ENCODE results near the gene LRRC74B. TPM values are rescaled to one million over a fixed set of nuclear protein-coding genes. Genes with fewer than 3 reads are reported as not detected.

The LRRC74B gene
- total RNA-seq, 1 donor from 2014 or later = not detected

DNA sequence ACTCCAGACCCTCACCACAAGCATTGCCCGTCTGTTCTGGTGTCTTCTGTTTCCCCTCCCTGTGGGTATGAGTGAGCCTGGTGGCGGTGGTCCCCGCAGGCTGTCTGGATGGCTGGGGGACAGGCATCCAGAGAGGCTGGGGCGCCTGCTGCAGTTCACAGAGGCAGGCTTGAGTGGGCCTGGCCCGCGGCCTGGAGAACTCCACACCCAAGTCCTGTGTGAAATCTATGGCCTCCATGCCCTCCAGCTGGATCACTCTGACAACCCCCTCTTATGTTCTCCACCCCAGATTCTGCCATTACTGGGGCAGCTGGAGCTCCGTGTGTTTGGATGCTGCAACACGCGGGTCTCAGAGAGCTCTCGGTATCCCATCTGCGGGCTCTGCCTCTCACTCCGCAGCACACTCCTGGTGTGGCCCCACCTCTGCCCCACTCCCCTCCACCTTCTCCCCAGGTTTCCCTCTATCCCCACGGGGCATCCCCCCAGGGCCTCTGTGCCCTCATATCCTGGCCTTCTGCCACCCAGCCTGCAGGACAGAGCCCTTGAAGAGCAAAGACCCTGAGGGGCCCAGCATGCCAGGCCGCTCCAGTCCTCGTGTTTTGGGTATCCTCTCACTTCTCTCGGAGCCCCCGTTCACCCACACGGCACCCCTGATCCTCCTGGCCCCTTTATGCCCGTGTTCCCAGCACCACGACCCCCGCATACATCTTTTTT, 31.3 kb downstream of the LRRC74B start:
- TF ChIP-seq, protein P1, sequence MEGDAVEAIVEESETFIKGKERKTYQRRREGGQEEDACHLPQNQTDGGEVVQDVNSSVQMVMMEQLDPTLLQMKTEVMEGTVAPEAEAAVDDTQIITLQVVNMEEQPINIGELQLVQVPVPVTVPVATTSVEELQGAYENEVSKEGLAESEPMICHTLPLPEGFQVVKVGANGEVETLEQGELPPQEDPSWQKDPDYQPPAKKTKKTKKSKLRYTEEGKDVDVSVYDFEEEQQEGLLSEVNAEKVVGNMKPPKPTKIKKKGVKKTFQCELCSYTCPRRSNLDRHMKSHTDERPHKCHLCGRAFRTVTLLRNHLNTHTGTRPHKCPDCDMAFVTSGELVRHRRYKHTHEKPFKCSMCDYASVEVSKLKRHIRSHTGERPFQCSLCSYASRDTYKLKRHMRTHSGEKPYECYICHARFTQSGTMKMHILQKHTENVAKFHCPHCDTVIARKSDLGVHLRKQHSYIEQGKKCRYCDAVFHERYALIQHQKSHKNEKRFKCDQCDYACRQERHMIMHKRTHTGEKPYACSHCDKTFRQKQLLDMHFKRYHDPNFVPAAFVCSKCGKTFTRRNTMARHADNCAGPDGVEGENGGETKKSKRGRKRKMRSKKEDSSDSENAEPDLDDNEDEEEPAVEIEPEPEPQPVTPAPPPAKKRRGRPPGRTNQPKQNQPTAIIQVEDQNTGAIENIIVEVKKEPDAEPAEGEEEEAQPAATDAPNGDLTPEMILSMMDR (IDR thresholded peaks at IDR 0.05; ENCODE audit: insufficient read depth, low read length, severe bottlenecking) = no peak
- no peak for DNase-seq (ENCODE audit: low read depth)
- FAIRE-seq = no peak
- Histone ChIP-seq H3K4me3 (ENCODE audit: low read depth, low read length) (no peak overlapping the region), H3K27me3 (ENCODE audit: control insufficient read depth, insufficient read depth, low read length) (no peaks in the 10 kb centered on the region), H3K36me3 (ENCODE audit: control insufficient read depth, insufficient read depth, low read length) (no peaks in the 10 kb centered on the region)

- TF ChIP-seq, protein P1 (IDR thresholded peaks at IDR 0.05; ENCODE audit: insufficient read depth, low read length, severe bottlenecking) = no peak
- Histone ChIP-seq H3K27me3 (ENCODE audit: control insufficient read depth, insufficient read depth, low read length) (no peaks in the 10 kb centered on the region), H3K4me3 (ENCODE audit: low read depth, low read length) (no peak overlapping the region), H3K36me3 (ENCODE audit: control insufficient read depth, insufficient read depth, low read length) (no peaks in the 10 kb centered on the region)
- DNase-seq (ENCODE audit: low read depth) = no peak
- FAIRE-seq = no peak
Measured at GRCh38 chr22:21077884-21078508, 32.2 kb downstream of the LRRC74B start.

DNA sequence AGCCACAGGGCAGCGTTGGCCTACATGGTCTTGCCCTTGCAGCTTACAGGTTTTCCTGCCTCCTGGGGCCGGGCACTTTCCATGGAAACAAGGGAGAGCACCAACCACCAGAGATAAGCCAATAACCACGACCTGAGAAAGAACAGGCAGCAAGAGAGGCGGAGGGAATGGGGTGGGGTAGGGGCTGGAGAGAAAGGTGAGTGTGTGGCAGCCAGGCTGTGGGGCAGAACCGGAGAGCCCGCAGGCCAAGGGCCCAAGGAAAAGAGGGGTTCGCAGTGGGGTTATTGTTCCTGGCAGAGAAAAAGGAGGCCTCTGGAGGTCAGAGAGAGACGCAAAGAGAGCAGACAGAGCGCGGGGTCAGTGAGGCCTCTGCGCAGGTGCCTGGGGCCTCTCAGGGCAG, 33.2 kb downstream of the LRRC74B start:
- H3K4me3 ChIP-seq (ENCODE audit: low read depth, low read length) = no peak overlapping the region
- no peaks in the 10 kb centered on the region for H3K27me3 ChIP-seq (ENCODE audit: control insufficient read depth, insufficient read depth, low read length)
- no peak for DNase-seq (ENCODE audit: low read depth)
- no peaks in the 10 kb centered on the region for H3K36me3 ChIP-seq (ENCODE audit: control insufficient read depth, insufficient read depth, low read length)
- TF ChIP-seq, protein P1 (IDR thresholded peaks at IDR 0.05; ENCODE audit: insufficient read depth, low read length, severe bottlenecking) = no peak
- FAIRE-seq = no peak

DNA sequence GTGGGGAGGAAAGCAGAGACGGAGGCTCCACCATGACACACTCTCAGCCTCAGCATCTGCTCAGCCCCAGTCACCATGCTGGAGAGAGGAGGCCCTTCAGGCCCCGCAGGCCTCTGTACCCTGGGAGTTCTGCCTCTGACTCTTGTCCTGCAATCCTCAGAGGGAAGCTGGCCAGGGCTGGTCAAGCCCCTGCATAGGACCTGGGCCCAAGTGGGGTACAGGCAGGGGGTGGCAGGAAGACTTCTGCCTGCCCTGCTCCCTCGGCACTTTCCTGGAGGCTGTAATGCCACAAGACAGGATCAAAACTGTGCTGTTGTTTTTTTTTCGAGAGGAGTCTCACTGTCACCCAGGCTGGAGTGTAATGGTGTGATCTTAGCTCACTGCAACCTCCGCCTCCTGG, 33.7 kb downstream of the LRRC74B start:
- H3K4me3 ChIP-seq (ENCODE audit: low read depth, low read length) = no peak overlapping the region
- FAIRE-seq (no peak), DNase-seq (ENCODE audit: low read depth) (no peak)
- no peaks in the 10 kb centered on the region for H3K36me3 ChIP-seq (ENCODE audit: control insufficient read depth, insufficient read depth, low read length)
- no peaks in the 10 kb centered on the region for H3K27me3 ChIP-seq (ENCODE audit: control insufficient read depth, insufficient read depth, low read length)
- TF ChIP-seq, protein P1 (IDR thresholded peaks at IDR 0.05; ENCODE audit: insufficient read depth, low read length, severe bottlenecking) = no peak

GRCh38 chr22:21080435-21081137, 34.8 kb downstream of the LRRC74B start:
- TF ChIP-seq, protein P1 (IDR thresholded peaks at IDR 0.05; ENCODE audit: insufficient read depth, low read length, severe bottlenecking) = no peak
- FAIRE-seq (no peak), DNase-seq (ENCODE audit: low read depth) (no peak)
- Histone ChIP-seq H3K27me3 (ENCODE audit: control insufficient read depth, insufficient read depth, low read length) (no peaks in the 10 kb centered on the region), H3K36me3 (ENCODE audit: control insufficient read depth, insufficient read depth, low read length) (no peaks in the 10 kb centered on the region), H3K4me3 (ENCODE audit: low read depth, low read length) (no peak overlapping the region)

Measured in bronchial epithelial cell (primary cell).